IPS DF 6.9 (cell line): Measurements from ENCODE around the gene PGRMC2.
A peak's percentile ranks its signal among the peaks of the same experiment; 100 is the strongest.

Experiments used
- DNase-seq: peaks from one replicate; pipeline ENCODE4 v3.0.0-alpha.2; 2013; ENCODE audit warnings: low read depth, low spot score
- H3K27ac ChIP-seq: one replicate; pipeline ENCODE4 v1.5.1; 2013; ENCODE audit warnings: low read length, control low read depth
- H3K27me3 ChIP-seq: 2 replicates; pipeline ENCODE4 v1.6.1; 2013; ENCODE audit warnings: mild to moderate bottlenecking, low read length; ENCODE audit not compliant: control insufficient read depth, insufficient read depth
- H3K36me3 ChIP-seq: 2 replicates; pipeline ENCODE4 v1.6.1; 2013; ENCODE audit warnings: low read length; ENCODE audit not compliant: control insufficient read depth, insufficient read depth
- H3K4me1 ChIP-seq: 2 replicates; pipeline ENCODE4 v1.6.1; 2013; ENCODE audit warnings: low read length; ENCODE audit not compliant: control insufficient read depth, insufficient read depth
- H3K4me3 ChIP-seq: 2 replicates; pipeline ENCODE4 v1.5.1; 2013; ENCODE audit warnings: mild to moderate bottlenecking, low read length
- H3K9me3 ChIP-seq: 2 replicates; pipeline ENCODE4 v1.6.1; 2013; ENCODE audit warnings: low read length, inconsistent platforms; ENCODE audit not compliant: control insufficient read depth, insufficient read depth
- WGBS: extraction: QIAGEN DNeasy Blood & Tissue Kit; methylation state at CpG from one replicate; pipeline ENCODE4 v1.1.7; 2013; ENCODE audit warnings: mixed read lengths, missing lambda C conversion rate; ENCODE audit not compliant: insufficient read length, insufficient coverage; 5-methylcytosine and 5-hydroxymethylcytosine counted together

The PGRMC2 gene

DNA sequence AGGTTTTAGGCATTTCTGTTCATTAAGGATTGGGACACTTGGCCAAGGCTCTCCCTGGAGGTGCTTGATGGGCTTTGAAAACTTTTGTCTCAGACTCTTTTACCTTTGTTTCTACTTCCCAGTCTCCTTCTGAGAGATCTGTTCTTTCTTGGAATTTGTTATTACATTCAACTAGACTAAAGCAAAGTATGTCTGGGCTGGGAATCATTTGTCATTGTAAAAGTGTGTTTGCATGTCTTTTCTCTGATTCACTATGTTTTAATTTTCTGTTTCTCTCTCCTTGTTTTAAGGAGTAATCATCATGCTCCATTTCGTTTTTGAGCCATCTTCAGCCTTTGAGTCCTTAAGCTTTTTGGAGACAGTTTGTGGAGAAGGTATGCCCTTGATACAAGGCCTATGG lies 12.2 kb upstream of the PGRMC2 start:
- no peaks in the 10 kb centered on the region; the same call in 1 of the 2 replicates for H3K9me3 ChIP-seq
- peaks cover 2% of the 10 kb centered on the region; the same call in 1 of the 2 replicates for H3K36me3 ChIP-seq
- H3K27ac ChIP-seq, result no peak overlapping the region
- WGBS, result no CpG with 5 or more reads among the region's 1 CpG
- no peaks in the 10 kb centered on the region for H3K4me1 ChIP-seq
- DNase-seq, result no peak
- no peak overlapping the region for H3K4me3 ChIP-seq
- no peaks in the 10 kb centered on the region for H3K27me3 ChIP-seq

- Histone ChIP-seq H3K27ac (no peak overlapping the region), H3K36me3 (peaks cover 2% of the 10 kb centered on the region; the same call in 1 of the 2 replicates), H3K4me3 (no peak overlapping the region), H3K9me3 (no peaks in the 10 kb centered on the region; the same call in 1 of the 2 replicates), H3K27me3 (no peaks in the 10 kb centered on the region), H3K4me1 (no peaks in the 10 kb centered on the region)
- WGBS, result no CpG with 5 or more reads among the region's 2 CpGs
- DNase-seq, result no peak
These were observed 11.2 kb upstream of the PGRMC2 start for GRCh38 chr4:128298852-128299251.

GRCh38 chr4:128298146-128298758 lies 10.6 kb upstream of the PGRMC2 start:
- no peak for DNase-seq
- WGBS, result no CpG with 5 or more reads among the region's 7 CpGs
- Histone ChIP-seq H3K27ac (no peak overlapping the region), H3K9me3 (no peaks in the 10 kb centered on the region; the same call in 1 of the 2 replicates), H3K4me1 (no peaks in the 10 kb centered on the region), H3K36me3 (peaks cover 2% of the 10 kb centered on the region; the same call in 1 of the 2 replicates), H3K27me3 (no peaks in the 10 kb centered on the region), H3K4me3 (no peak overlapping the region)

DNA sequence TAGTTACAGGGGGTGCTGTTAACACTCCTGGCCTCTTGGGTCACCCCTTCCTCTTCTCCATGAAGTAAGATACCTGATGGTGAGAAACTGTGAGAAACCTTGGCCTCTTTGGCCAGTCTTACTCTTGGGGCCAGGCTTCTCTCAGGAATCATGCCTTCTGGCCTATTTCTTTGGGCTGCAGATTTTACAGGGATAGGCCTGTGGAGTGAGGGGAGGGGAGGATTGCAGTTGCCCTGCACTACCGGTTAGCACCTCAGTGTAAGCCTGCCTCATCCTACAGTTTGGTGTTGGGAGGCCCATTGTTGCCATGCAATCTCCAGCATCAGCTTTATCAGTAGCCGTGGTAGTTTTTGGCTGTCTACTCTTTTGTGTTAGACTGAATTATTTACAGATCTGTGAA lies 7.6 kb upstream of the PGRMC2 start:
- WGBS, result no CpG with 5 or more reads among the region's 2 CpGs
- H3K27ac ChIP-seq, result no peak overlapping the region

DNA sequence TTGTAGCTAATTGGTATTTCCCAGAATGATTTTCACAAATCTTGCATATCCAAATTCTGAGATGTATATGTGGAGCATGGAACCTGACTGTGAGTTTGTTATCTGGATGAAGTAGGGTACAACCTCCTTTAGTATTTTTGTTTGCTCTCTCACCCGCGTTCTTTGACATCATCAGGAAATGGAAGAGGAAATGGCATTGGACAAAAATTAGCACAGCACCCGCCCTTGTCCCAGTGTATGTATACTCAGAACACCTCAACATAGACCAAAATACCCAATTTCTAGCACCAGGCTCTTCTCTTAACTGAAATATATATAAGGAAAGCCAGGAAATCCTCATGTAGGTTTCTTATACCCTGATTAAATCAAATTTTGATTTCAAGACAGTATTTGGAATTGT lies 6.9 kb upstream of the PGRMC2 start:
- H3K4me3 ChIP-seq, result no peak overlapping the region
- no peak for DNase-seq
- no CpG with 5 or more reads among the region's 3 CpGs for WGBS

More for the DNA sequence above, 7.6 kb upstream of the PGRMC2 start:
- Histone ChIP-seq H3K27me3 (no peaks in the 10 kb centered on the region), H3K4me1 (no peaks in the 10 kb centered on the region), H3K9me3 (no peaks in the 10 kb centered on the region), H3K4me3 (no peak overlapping the region), H3K36me3 (peaks cover 2% of the 10 kb centered on the region; the same call in 1 of the 2 replicates)
- DNase-seq, result no peak

DNA sequence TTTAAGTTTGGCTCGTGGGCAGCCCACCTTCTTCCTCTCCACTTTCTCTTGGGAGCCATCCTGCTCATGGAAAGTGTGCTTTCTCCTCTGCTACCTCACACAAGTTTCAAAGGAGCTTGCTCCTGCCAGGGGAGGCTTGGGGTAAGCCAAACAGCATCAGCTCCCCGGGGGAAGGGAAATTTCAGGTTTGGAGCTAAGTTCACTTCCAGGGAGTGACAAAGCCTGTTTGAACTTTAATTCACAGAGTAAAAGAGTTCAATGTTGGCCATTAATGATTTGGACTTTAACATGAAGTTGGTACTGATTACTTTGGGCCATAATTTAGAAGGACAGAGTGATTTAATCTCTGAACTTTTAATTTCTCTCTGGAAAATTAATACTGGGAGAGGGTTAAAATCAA lies 4.7 kb upstream of the PGRMC2 start:
- Histone ChIP-seq H3K27ac (no peak overlapping the region), H3K27me3 (no peaks in the 10 kb centered on the region), H3K36me3 (no peaks in the 10 kb centered on the region), H3K4me1 (no peaks in the 10 kb centered on the region; the same call in 1 of the 2 replicates), H3K4me3 (no peak overlapping the region), H3K9me3 (no peaks in the 10 kb centered on the region)
- no CpG with 5 or more reads among the region's 2 CpGs for WGBS
- no peak for DNase-seq

More for the DNA sequence above, 6.9 kb upstream of the PGRMC2 start:
- Histone ChIP-seq H3K9me3 (no peaks in the 10 kb centered on the region), H3K4me1 (no peaks in the 10 kb centered on the region; the same call in 1 of the 2 replicates), H3K36me3 (peaks cover 2% of the 10 kb centered on the region; the same call in 1 of the 2 replicates), H3K27ac (no peak overlapping the region), H3K27me3 (no peaks in the 10 kb centered on the region)

- Histone ChIP-seq H3K36me3 (no peaks in the 10 kb centered on the region), H3K4me1 (no peaks in the 10 kb centered on the region; the same call in 1 of the 2 replicates), H3K27ac (no peak overlapping the region), H3K9me3 (no peaks in the 10 kb centered on the region), H3K4me3 (no peak overlapping the region), H3K27me3 (no peaks in the 10 kb centered on the region)
- no peak for DNase-seq
- no CpG with 5 or more reads among the region's 2 CpGs for WGBS
These were observed 3.5 kb upstream of the PGRMC2 start for GRCh38 chr4:128291096-128291495.

DNA sequence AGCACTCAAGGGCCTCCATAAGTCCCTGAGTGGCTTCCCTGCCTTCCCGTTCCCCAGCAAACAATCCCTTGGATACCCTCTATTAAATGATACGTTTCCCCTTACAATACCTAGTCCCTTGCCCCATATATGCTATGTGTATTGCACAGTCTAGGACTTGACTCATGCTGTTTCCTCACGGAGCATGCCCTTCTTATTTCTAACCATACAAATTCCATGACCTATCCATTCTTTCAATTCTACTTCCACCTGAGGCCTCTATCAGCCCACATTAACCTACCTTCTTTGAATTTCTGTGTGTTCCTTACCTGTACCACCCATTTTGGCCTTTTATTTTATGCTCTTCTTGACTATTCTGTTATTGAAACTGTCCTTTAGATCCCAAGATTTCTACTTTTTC lies 2.9 kb upstream of the PGRMC2 start:
- no peak for DNase-seq
- Histone ChIP-seq H3K9me3 (no peaks in the 10 kb centered on the region), H3K36me3 (no peaks in the 10 kb centered on the region), H3K27me3 (no peaks in the 10 kb centered on the region), H3K4me1 (no peaks in the 10 kb centered on the region; the same call in 1 of the 2 replicates), H3K27ac (no peak overlapping the region), H3K4me3 (no peak overlapping the region)
- no CpG with 5 or more reads among the region's 3 CpGs for WGBS

DNA sequence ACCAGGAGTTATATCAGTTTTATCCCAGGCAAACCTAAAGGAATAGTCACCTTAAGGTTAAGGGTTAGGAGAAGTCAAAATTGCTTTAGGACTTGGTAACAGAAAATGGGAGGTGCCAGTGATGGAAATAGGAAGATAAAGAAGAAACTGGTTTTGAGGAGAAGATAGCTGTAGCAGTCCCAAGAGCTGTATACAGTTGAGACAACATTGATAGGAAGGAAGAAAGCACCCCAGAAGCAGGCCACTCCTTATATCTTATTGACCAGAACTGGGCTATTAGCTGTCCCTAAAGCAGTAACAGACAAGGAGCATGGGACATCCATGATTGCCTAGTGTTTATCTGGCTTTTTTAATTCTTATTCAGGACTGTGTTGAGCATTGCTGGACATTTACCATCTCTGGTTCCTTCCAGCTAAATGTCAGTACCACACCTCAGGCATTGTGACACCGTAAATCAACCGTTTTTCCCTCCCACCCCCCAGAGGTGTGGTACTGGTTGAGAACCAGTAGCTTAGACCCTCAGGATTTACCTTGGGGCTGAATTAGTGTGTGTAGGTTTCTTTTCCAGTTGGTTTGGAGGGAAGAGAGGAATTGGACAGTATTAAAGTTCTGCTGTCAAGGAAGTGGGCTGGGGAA lies 2.0 kb upstream of the PGRMC2 start:
- DNase-seq, result no peak
- Histone ChIP-seq H3K27me3 (no peaks in the 10 kb centered on the region), H3K4me3 (no peak overlapping the region), H3K9me3 (no peaks in the 10 kb centered on the region), H3K27ac (no peak overlapping the region), H3K36me3 (no peaks in the 10 kb centered on the region), H3K4me1 (no peaks in the 10 kb centered on the region; the same call in 1 of the 2 replicates)
- WGBS, result no CpG with 5 or more reads among the region's 2 CpGs

- no CpG with 5 or more reads among the region's 13 CpGs for WGBS
- H3K4me3 ChIP-seq, result peak overlapping the region; percentile 29; the same call in 1 of the 2 replicates
- H3K4me1 ChIP-seq, result no peaks in the 10 kb centered on the region; the same call in 1 of the 2 replicates
- H3K27me3 ChIP-seq, result no peaks in the 10 kb centered on the region
- no peaks in the 10 kb centered on the region for H3K9me3 ChIP-seq
- H3K36me3 ChIP-seq, result no peaks in the 10 kb centered on the region; the same call in 1 of the 2 replicates
- no peak overlapping the region for H3K27ac ChIP-seq
- no peak for DNase-seq
These were observed 1.1 kb upstream of the PGRMC2 start for GRCh38 chr4:128288689-128289106.
